HG03460 (cell line): ENCODE measurements around the gene COA8.

Source experiments
- ATAC-seq: cut with Tn5 transposase; IDR thresholded peaks from one replicate; pipeline ENCODE4 v1.9.1; 2021; ENCODE audit not compliant: unreplicated experiment

Gene COA8

DNA sequence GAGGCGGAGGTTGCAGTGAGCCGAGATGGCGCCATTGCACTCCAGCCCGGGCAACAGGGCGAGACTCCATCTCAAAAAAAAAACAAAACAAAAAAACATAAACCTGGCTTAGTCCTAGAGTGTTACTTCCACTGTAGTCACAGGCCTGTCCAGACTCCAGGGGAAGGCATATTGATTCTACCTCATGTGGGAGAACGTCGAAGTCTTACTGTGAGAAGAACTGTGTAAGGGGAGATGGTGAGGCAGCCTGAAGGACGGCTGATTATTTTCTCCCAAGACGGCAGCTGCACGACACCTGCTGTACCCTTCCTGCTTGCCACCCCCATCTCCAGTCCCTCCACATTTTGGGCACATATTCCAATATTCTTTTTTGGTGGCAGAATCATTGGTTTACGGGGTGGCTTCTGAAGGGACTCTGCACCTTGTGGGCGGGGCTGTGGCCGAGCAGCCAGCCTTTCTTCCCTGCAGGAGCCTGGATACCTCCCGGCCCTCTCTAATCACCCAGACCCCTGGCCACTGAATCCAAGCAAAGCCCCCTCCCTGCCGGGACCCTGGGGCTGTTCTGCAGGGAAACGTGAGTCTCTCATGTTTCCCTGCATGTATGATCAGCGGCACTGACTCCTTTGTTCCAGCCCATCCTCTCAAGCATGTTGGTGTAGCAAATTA is 54.0 kb downstream of the COA8 start:
- no peak for ATAC-seq

DNA sequence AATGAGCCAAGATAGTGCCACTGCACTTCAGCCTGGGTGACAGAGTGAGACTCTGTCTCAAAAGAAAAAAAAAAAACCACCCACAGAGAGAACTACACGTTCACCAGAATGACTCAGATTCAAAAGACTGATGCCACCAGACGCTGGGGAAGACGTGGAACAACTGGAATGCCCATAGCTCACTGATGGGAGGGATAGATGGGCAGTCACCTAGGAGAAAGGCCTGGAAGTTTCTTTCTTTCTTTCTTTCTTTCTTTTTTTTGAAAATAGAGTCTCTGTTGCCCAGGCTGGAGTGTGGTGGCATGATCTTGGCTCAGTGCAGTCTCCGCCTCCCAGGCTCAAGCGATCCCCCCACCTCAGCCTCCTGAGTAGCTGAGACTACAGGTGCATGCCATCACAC is 56.3 kb downstream of the COA8 start:
- ATAC-seq, result no peak

DNA sequence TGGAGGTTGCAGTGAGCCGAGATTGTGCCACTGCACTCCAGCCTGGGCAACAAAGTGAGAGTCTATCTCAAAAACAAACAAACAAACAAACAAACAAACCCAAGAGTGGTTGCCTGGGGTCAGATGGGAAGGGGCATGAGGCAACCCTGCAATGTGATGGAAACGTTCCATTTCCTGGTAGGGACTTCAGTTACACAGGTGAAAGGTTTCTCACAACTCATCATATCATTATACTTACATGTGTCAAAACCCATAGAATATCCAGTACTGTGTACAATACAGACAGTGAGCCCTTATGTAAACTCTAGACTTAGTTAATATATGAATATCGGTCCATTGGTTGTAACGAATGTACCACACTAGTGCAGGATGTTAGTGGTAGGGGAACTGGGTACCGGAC is 59.1 kb downstream of the COA8 start:
- no peak for ATAC-seq

DNA sequence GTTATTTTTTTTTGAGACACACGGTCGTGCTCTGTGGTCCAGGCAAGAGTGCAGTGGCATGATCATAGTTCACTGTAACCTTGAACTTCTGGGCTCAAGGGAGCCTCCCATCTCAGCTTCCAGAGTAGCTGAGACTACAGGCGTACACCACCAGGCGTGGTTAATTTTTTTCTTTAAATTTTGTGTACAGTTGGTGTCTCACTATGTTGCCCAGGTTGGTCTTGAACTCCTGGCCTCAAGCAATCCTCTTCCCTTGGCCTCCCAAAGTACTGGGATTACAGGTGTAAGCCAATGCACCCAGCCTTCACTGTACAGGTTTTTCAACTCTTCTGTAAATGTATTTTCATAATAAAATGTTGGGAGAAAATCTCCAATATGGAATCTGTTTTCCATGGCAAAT is 60.5 kb downstream of the COA8 start:
- no peak for ATAC-seq

DNA sequence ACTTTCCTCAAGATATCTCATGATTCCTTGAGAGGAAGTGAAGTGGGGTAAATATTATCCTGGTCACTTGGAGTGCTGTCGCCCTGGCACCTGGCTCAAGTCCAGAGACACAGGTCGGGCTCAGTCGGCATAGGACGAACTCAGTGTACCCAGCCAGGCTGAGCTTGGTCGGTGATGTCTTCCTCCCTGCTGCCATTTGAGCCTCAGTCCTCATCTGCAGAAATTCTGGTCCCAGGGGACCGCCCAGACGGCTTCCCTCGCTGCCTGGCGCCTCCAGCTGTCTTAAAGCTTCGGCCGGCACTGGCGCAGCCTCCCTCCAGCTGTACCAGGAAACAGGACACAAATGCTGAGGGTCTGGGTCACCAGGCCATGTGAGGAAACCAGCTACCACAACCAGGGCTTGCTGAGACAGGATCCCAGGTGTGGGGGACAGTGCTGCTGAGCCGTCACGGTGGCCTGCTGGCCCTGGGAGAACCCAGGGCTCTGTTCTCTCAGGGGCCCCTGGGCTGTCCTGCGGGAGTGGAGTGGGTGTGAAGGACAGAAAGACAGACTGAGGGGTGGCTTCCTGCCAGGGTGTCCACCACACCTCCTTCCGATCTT is 61.2 kb downstream of the COA8 start:
- ATAC-seq, result no peak

DNA sequence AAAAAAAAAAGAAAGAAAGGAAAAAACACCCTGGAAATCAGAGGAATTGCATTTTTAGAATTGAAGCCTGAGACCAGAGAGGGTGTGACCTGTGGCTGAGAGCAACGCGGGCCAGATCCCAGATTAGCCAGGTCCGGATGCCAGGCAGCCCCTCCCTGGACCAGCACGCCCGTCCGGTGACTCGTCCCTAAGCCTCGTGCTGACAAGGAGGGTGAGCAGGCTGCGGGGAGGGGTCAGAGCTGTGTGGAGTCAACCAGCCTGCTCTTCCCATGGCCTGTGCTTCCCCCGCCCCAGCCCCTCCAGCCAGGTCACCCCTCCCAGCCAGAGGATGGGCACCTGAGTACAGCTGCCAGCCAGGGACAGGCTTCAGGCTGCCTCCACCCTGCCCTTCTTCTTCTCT is 62.1 kb downstream of the COA8 start:
- ATAC-seq, result no peak

DNA sequence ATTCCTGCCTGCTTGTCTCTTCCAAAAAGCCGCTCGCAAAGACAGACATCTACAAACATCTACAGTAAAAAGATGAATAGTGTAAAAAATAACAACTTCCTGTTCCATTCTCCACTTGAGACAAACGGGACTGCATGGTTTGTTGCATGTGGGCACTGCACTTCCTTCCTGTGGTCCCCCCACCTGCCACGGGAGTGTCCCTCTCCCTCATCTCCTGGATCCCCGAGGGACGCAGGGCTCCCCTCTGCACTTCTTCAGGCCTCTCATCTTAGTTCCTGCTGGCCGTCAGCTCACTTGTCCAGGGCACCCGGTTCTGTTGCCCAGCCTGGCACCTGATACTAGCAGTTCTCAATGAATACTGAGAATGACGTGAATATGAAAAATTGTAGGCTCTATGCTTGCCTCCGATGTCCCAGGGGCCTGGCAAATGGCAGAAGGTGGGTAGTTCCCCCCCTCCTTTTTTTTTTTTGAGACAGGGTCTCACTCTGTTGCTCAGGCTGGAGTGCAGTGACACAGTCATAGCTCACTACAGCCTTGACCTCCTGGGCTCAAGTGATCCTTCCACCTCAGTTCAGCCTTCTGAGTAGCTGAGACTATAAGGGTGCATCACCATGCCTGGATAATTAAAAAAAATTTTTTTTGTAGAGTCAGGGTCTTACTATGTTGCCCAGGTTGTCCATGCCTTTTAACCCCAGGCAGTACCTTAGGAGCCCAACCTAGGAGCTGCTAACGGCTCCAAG is 62.8 kb downstream of the COA8 start:
- ATAC-seq, result no peak

DNA sequence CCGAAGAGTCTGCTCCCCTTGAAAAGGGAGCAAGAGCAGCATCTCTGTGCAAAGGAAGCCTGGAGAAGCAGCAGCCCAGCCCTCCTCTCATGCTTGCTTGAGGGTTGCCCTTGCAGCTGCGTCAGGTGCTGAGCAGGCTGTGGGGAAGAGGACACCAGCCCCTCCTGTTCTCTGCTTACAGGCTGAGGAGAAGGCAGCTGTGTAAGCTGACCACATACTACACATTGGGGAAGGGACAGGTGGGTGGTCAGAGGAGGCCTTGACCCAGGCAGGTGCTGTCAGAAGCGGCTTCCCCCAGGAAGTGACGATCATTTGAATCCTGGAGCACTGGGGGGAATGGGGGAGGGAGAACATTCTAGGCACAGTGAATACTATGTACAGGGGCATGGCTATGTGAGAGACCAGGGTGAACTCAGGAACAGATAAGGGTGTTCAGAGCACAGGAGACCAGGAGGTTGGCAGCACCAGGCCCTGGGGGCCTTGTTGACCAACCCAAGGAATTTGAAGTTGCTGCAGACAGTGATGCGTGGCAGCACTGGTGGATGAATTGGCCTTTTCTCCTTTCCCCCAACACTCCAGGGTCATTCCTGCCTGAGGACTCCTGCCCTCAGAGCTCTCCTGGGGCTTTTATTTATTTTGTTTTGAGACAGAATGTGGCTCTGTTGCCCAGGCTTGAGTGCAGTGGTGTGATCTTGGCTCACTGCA is 63.5 kb downstream of the COA8 start:
- ATAC-seq, result no peak

DNA sequence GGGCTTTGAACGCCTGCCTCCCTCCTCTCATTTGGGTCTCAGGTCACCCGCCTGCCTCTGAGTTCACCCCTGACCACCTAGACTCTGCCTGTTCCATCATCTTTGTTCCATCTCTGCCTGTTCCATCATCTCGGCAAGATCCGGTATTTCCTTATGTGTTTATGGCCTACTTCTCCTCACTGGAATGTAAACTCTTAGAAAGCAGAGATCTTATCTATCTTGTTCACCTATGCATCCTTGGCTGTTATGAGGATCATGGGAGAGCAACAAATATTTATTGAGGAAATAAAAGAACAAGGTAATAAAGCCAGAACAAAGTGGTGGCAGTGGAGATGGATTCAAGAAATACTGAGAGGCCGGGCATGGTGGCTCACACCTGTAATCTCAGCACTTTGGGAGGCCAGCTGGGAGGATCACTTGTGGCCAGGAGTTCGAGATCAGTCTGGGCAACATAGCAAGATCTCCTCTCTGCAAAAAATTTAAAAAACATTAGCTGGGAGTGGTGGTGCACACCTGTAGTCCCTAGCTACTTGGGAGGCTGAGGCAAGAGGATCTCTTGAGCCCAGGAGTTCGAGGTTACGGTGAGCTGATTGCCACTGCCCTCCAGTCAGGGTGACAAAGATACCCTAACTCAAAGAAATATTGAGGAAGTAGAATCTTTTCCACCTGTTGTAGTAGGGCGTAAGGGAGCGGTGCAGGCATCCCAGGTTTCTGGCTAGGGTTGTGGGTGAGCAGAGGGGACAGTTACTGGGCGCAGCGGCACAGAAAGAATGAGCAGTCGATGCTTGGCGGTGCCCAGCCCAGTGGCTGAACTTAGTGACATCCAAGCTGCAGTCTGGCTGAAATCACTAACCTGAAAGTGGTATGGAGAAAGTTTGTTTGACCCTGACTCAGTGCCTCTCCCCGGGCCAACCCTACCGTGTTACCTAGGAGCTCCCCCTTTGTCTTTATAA is 64.6 kb downstream of the COA8 start:
- no peak for ATAC-seq

DNA sequence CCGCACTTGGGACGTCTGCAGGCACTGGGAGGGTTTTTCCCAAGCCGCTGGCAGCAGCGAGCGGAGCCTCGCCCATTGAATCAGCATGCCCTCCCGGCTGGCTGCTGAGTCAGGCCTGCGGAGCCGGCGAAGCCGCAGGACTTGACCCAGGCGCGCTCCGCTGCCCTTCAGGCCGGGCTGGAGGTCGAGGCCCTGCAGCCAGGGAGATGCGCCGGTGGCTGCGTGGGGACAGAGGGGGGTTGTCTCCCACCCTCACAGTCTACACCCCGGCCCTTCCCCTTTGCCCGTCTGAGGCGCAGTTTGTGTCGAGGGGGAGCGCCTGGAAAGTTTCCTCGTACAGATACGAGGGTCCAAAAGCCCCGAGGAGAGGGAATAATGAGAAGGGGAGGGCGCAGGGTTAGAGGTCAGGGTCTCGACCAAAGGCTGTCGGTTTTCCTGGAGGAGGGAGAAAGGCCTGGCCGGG is 65.5 kb downstream of the COA8 start:
- ATAC-seq, result no peak

DNA sequence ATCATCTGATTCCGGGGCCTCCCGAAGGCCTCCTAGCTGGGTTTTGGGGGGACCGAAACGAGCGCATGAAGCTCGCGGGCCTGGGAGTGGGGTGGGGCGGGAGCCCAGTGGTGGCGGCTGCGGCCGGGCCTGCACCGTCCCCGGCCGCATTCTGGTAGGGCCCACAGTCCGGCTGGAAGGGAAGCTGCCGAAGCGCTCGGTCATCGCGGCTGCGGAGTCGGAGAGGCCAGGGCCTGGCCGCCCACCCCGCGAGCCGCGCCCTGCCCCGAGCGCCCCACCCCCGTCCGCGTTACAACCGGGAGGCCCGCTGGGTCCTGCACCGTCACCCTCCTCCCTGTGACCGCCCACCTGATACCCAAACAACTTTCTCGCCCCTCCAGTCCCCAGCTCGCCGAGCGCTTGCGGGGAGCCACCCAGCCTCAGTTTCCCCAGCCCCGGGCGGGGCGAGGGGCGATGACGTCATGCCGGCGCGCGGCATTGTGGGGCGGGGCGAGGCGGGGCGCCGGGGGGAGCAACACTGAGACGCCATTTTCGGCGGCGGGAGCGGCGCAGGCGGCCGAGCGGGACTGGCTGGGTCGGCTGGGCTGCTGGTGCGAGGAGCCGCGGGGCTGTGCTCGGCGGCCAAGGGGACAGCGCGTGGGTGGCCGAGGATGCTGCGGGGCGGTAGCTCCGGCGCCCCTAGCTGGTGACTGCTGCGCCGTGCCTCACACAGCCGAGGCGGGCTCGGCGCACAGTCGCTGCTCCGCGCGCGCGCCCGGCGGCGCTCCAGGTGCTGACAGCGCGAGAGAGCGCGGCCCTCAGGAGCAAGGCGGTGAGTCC is 66.1 kb downstream of the COA8 start, which contains the start of gene KLC1:
KLC1 (plus strand) TSS at position 528 of the 819 bp plus-strand sequence. CDS start 25,354 bp downstream, outside the sequence.
- ATAC-seq, result peak; percentile 43

DNA sequence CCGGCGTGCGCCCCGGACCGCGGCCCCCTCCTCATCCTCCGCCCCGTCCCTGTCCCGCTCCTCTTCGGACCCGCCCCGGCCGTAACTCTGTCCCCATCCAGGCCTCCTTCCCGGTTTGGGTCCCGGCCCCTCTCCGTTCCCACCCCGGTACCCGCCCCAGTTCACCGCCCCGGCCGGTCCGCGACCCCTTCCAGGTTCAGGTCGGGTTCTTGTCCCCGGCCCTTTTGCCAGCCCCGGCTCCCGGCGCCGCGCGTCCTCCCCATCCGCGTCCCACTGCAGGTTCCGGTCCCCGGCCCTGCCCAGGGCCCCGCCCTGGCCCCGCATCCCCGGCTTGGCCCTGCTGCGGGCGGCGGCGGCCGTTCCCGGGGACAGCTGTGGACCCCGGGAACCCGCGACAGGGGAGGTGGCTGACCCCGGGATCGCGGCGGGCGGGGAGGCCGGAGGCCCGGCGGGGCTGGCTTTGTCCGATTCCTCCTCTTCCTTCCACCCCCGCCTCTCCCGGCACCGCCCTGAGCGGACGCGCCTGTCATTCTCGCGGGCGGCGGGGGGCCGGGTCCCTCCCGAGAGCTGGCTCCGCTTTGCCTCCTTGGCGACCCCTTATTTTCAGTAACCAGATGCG is 66.9 kb downstream of the COA8 start:
- ATAC-seq, result peak; percentile 34

DNA sequence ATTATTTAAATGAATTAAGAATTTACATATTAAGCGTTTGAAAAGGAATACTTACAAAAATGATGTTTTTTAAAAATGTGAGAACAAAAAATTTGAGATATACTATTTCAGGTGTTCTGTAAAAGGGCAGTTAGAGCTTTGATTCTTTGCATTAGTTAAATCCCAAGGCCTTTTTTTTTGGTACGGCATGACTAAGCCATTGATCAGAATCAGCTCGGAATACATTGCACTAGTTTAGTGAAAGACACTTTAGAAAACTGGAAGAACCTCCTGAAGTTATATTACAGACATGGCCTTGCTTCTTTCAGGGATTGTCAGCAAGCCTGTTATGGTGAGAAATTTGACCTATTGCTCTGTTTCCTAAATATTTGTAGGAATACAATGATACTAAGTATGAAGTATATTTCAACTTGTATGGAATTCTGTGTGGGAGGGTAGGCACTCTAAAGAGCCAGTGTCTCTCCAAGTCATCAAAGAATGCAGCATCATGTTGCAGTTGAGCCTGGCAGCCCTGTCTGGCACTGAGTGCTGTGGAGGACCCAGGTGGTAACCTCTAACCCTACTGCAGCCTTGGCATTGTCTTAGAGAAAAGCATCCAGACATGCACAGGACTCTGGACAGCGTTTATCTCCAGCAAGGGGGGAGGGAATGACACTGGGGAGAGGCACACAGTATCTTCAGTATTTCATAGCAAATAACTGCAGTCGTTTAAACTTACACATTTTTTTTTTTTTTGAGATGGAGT is 67.8 kb downstream of the COA8 start:
- ATAC-seq, result no peak

DNA sequence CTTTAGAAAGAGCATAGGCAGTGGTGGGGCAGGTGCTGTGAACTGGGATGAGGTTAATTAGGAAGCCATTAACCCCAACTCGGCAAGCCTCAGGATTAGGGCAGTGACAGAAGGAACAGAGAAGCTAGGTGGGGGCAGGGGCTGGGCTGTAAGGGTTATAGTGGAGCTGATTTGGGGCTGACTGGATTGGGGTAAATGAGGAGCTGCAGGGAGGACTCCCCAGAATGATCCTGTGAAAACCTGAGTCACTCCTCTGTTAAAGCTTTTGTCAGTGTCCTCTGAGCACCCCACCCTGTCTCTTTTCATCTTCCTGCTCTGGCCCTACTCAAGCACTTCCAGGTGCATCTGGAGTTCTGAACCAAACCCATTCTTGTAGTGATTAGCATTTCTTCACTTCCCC is 70.6 kb downstream of the COA8 start:
- no peak for ATAC-seq

DNA sequence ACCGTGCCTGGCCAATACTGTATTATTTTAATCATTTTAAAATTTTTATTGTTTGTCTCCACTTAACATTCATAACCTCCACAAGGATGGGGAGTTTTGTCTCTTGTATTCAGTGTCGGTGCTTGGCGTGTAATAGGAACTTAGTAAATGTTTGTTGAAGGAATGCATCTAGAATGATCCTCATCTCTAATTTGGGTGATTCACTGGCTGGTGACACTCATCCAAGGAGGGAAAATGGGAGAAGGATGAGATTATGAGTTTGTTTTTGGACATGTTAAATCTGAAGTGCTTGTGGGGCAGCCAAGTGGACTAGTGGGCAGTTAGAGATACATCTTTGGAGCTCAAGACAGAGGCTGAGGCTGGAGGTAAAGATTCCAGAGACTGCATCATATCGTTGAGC is 71.4 kb downstream of the COA8 start:
- no peak for ATAC-seq

DNA sequence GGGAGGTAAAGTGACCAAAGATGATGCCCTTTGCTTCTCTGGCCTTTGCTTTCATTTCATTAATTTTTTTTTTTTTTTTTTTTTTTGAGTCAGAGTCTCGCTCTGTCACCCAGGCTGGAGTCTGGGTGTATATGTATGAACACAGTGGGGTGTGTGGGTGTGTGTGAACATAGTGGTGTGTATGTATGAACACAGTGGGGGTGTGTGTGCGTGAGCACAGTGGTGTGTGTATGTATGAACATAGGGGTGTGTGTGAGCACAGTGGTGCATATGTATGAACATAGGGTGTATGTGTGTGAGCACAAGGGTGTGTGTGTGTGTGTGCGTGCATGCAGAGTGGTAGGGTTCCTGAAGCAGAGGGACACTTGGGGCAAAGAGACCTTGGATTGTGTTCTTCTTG is 75.8 kb downstream of the COA8 start:
- no peak for ATAC-seq
